Smooth muscle cell of bladder (primary cell): Measurements from ENCODE around the gene TTC21B. TPM values are rescaled to one million over a fixed set of nuclear protein-coding genes. Genes with fewer than 3 reads are reported as not detected.

Source experiments
- total RNA-seq: library from RNA; depleted of rRNA; stranded (reverse); fragments of >200 nt; gene quantifications from 2 replicates; pipeline ENCODE4 v1.2.3, GENCODE V29; 2014

TTC21B gene
- total RNA-seq, result 18.5 and 25.4 TPM in 2 replicates

GRCh38 chr2:165953655-165954606, at the start of gene TTC21B:
TSS of gene TTC21B (minus strand) at chr2:165953776. CDS start at chr2:165953705, 71 bp downstream.

Other genes starting within 250 kb of the TTC21B start
- 0.65 and 0.71 TPM in 2 replicates for gene GALNT3, start 159.5 kb downstream of the TTC21B start, total RNA-seq
- gene SCN1A, start 174.2 kb upstream of the TTC21B start, total RNA-seq, result 0.09 and 0.28 TPM in 2 replicates